Hippocampal formation (tissue), 2 donors: ENCODE data around the gene SKIC3.

Source experiments
- DNase-seq, 2 donors: peaks; one replicate each; lab custom pipeline; 2025; lab: John Stamatoyannopoulos, UW

SKIC3 gene

DNA sequence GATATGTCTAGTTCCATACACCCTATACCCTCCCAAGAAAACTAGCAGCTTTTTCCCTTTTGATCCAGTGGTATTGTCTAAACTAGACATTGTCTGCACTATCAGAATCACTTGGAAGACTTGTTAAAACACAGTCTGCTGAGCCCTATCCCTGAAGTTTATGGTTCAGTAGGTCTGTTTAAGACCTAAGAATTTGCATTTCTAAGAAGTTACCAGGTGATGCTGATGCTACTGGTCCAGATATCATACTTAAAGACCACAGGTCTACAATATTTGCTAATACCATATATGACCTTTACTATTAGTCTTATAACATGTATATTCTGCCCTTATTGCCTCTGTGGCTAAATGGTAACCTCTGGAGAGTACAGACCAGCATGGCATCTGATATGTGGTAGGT lies 23.3 kb downstream of the SKIC3 start:
- no peak for DNase-seq

DNA sequence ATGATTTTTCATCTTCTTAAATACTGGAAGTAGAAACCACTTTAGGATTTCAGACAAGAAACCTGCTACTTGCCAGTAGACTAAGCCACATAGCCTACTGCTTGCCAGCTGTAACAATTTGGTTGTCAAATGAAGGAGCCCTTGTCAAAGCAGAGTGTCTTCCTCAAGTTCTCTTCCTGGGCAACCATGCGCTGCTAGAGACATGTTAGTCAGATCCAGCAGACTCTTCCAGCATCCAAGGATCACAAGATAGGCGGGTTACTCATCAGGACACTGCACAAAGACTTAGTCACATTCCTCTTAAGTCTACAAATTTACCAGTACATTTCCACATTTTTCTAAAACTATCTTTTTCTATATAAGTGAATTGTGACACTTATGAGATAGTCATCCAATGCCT lies 24.4 kb downstream of the SKIC3 start:
- DNase-seq = no peak

DNA sequence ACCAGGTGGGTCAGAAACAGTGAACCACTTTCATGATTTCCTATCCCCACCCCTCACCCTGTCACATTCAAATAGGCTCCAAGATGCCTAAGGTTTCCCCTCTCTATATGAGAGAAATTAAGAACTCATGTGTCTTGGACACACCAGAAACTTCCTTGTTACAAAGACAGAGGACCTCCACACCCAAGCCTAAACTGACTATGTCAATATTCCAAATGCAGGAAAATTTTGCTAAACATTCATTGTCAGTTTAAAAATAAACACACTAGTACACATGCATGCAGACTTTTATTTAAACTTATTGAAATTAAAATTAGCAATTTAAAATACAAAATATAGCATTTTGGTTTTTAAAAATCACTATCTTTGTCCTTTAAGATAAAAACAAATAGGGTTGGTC lies 26.2 kb downstream of the SKIC3 start:
- no peak for DNase-seq

- DNase-seq = no peak
Measured at GRCh38 chr5:95526871-95527270, 27.9 kb downstream of the SKIC3 start.

DNA sequence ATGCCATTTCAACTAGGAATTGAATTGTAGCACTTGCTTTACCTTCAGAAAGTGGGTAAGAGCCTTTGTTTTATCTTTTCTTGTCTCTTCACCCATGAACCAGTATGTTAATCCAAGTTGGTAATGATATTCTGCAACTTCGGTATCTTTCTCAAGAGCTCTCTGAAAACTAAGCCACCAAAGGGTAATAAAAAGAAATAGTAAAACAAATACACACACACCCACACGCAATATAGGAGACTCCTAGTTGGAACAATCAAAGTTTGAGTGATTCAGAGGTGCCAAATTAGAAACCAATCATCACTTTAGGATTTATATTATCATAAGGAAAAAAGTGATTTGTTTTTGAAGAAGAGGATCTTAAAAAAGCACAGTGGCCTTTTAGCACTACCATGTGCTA lies 30.4 kb downstream of the SKIC3 start:
- DNase-seq = no peak

- no peak for DNase-seq
Measured at GRCh38 chr5:95520206-95520605, 34.6 kb downstream of the SKIC3 start.

DNA sequence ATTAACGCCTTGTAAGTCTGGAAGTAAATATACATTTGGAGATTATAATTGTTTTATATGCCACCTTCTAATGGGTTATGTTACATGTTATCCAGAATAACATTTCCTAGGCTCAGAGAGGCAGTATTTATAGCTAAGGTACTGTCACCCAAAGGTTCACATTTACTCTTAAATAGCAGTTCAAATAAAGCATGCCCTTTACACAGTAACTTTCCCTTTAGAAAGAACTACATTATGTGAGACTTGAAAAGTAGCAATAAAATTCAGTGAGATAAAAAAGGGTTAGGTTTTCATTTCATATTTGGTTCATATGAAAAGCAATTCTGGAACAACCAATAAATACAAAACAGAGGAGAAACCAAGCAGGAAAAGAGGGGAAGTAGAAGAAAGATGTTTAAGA lies 35.1 kb downstream of the SKIC3 start:
- DNase-seq = no peak

DNA sequence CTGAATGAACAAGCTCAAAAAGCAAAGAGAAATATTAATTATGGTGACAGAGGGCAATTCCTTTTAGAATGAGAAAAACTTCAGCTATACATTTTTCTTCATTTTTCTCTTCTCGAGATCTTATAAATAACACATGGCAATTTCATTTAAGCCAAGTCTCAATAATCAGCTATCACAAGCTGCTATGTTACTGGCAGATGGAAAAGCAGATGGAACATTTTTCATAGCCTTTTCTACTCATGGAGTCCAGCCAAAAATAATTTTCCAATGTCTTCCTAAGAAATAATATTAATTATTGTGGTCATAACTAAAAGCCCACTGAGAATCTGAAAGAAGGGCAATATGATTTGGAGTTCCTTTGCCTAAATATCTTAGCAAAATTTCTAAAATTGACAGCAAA lies 35.6 kb downstream of the SKIC3 start:
- DNase-seq = no peak

DNA sequence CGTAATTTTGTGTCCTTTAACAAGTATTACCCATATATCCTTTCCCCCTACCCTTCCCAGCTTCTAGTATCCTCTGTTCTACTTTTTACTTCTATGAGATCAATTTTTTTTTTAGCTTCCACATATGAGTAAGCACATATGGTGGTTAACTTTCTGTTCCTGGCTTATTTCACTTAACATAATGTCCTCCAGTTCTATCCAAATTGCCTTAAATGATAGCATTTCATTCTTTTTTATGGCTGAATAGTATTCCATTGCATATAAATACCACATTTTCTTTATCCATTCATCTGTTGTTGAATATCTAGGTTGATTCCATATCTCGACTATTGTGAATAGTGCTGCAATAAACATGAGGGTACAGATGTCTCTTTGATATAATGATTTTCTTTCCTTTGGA lies 36.4 kb downstream of the SKIC3 start:
- DNase-seq = no peak

DNA sequence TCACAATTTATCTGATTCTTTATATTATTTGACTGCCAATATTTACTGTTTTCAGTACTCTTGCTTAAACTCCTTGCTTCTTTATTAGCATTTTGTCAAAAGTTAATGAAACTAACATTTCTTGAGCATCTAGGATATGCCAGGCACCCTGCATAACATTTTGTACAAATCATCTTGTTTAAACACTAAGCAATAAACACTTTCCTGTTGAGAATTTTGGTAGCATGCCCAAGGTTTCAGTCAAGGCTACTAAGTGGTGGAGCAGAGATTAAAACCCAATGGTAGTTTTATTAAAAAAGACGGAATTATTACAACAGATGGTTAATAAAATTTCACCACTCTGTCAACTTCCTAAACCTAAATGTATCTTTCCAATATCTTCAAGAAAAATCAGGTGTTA lies 43.2 kb downstream of the SKIC3 start:
- DNase-seq = no peak

- no peak for DNase-seq
Measured at GRCh38 chr5:95508550-95508949, 46.2 kb downstream of the SKIC3 start.
